Measurements from ENCODE around the gene PRICKLE2.

DNA sequence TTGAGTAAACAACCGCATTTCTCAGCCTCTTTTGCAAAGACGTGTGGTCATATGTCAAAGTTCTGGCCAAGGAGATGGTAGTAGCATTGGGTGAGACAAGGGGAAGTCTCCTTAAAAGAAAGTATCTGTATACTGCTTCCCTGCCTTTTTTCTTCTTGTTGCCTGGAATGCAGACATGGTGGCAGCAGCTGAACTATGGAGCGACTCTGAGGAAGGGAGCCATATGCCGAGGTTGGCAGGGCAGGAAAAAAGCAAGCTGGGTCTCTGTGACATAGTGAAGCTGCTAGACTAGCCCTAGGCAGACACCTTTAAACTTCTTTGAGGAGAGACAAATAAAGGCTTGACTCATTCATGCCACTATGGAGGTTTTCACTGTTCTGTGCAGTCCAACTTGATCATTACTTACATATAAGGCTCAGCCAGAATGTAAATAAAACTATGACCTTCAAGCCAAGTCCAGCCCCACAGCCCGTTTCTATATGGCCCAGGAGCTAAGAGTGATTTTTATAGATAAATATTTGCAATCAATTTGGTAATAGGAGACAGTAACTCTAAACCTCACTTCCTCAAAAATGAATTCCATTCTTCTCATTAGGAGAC lies 30.6 kb upstream of the PRICKLE2 start:
- TF ChIP-seq, protein P1, sequence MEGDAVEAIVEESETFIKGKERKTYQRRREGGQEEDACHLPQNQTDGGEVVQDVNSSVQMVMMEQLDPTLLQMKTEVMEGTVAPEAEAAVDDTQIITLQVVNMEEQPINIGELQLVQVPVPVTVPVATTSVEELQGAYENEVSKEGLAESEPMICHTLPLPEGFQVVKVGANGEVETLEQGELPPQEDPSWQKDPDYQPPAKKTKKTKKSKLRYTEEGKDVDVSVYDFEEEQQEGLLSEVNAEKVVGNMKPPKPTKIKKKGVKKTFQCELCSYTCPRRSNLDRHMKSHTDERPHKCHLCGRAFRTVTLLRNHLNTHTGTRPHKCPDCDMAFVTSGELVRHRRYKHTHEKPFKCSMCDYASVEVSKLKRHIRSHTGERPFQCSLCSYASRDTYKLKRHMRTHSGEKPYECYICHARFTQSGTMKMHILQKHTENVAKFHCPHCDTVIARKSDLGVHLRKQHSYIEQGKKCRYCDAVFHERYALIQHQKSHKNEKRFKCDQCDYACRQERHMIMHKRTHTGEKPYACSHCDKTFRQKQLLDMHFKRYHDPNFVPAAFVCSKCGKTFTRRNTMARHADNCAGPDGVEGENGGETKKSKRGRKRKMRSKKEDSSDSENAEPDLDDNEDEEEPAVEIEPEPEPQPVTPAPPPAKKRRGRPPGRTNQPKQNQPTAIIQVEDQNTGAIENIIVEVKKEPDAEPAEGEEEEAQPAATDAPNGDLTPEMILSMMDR (IDR thresholded peaks at IDR 0.05), result no peak
- no peak for TF ChIP-seq CREB1 (CRISPR knock-in tag; IDR thresholded peaks at IDR 0.05)
- TF ChIP-seq, protein P2, sequence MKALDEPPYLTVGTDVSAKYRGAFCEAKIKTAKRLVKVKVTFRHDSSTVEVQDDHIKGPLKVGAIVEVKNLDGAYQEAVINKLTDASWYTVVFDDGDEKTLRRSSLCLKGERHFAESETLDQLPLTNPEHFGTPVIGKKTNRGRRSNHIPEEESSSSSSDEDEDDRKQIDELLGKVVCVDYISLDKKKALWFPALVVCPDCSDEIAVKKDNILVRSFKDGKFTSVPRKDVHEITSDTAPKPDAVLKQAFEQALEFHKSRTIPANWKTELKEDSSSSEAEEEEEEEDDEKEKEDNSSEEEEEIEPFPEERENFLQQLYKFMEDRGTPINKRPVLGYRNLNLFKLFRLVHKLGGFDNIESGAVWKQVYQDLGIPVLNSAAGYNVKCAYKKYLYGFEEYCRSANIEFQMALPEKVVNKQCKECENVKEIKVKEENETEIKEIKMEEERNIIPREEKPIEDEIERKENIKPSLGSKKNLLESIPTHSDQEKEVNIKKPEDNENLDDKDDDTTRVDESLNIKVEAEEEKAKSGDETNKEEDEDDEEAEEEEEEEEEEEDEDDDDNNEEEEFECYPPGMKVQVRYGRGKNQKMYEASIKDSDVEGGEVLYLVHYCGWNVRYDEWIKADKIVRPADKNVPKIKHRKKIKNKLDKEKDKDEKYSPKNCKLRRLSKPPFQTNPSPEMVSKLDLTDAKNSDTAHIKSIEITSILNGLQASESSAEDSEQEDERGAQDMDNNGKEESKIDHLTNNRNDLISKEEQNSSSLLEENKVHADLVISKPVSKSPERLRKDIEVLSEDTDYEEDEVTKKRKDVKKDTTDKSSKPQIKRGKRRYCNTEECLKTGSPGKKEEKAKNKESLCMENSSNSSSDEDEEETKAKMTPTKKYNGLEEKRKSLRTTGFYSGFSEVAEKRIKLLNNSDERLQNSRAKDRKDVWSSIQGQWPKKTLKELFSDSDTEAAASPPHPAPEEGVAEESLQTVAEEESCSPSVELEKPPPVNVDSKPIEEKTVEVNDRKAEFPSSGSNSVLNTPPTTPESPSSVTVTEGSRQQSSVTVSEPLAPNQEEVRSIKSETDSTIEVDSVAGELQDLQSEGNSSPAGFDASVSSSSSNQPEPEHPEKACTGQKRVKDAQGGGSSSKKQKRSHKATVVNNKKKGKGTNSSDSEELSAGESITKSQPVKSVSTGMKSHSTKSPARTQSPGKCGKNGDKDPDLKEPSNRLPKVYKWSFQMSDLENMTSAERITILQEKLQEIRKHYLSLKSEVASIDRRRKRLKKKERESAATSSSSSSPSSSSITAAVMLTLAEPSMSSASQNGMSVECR (CRISPR knock-in tag; IDR thresholded peaks at IDR 0.05; ENCODE audit: borderline replicate concordance), result no peak
